HepG2 (cell line): Measurements from ENCODE around the gene EFCAB8. TPM values are rescaled to one million over a fixed set of nuclear protein-coding genes. Genes with fewer than 3 reads are reported as not detected.

Experiments
- BCLAF1 ChIP-seq: fragments of 450-650 bp; IDR thresholded peaks from 2 replicates; pipeline ENCODE4 v1.6.1; 2017; ENCODE audit warnings: mild to moderate bottlenecking
- DNMT3B ChIP-seq: conservative IDR thresholded peaks from 2 replicates; pipeline ENCODE4 v1.6.1; 2016; ENCODE audit warnings: missing biosample characterization, control low read depth
- HOXA5 ChIP-seq: sonication (generic); formaldehyde crosslinking; IDR thresholded peaks from 2 replicates; pipeline ENCODE4 v1.4.0; 2020; ENCODE audit warnings: missing genetic modification reagents
- KLF13 ChIP-seq: sonication (generic); formaldehyde crosslinking; IDR thresholded peaks from 2 replicates; pipeline ENCODE4 v1.4.0; 2020; ENCODE audit warnings: mild to moderate bottlenecking, missing genetic modification reagents
- MAFF ChIP-seq: IDR thresholded peaks from 2 replicates; pipeline ENCODE4 v1.6.1; 2011; ENCODE audit warnings: low read depth, low read length, improper control_type of control experiment
- MAFG ChIP-seq: sonication (generic); formaldehyde crosslinking; IDR thresholded peaks from 2 replicates; pipeline ENCODE4 v1.5.1; 2020; ENCODE audit warnings: mild to moderate bottlenecking, missing genetic modification reagents
- MXI1 ChIP-seq: IDR thresholded peaks from 3 replicates; pipeline ENCODE4 v1.6.1; 2012; ENCODE audit warnings: low read depth, low read length, inconsistent platforms, borderline replicate concordance
- NFIB ChIP-seq: sonication (generic); formaldehyde crosslinking; IDR thresholded peaks from 2 replicates; pipeline ENCODE4 v1.9.0; 2021; ENCODE audit warnings: missing genetic modification reagents, mild to moderate bottlenecking, borderline replicate concordance
- RELA ChIP-seq: sonication (generic); formaldehyde crosslinking; IDR thresholded peaks from 2 replicates; pipeline ENCODE4 v1.4.0; 2020; ENCODE audit warnings: missing genetic modification reagents
- RFXANK ChIP-seq: IDR thresholded peaks from 2 replicates; pipeline ENCODE4 v1.6.1; 2016
- SIN3A ChIP-seq: IDR thresholded peaks from 2 replicates; pipeline ENCODE4 v1.6.1; 2011; ENCODE audit warnings: low read depth, mild to moderate bottlenecking, control low read depth, low read length, borderline replicate concordance
- SP1 ChIP-seq, 2 experiments: fragments of 450-650 bp in 1 of 2; sonication (generic) in 1 of 2; formaldehyde crosslinking in 1 of 2; IDR thresholded peaks; 2 replicates each; pipeline versions ENCODE4 v1.4.0 to v1.6.1; 2016 to 2020; ENCODE audit warnings: missing genetic modification reagents in 1 of 2
- TCF7L2 ChIP-seq: IDR thresholded peaks from 2 replicates; pipeline ENCODE4 v1.6.1; 2011; ENCODE audit warnings: mild to moderate bottlenecking, low read depth, low read length, moderate library complexity
- TOE1 ChIP-seq: sonication (generic); formaldehyde crosslinking; IDR thresholded peaks from 2 replicates; pipeline ENCODE4 v1.4.0; 2020; ENCODE audit warnings: mild to moderate bottlenecking, missing genetic modification reagents
- U2AF1 ChIP-seq: fragments of 200-400 bp; formaldehyde crosslinking; optimal IDR thresholded peaks from 2 replicates; pipeline ENCODE3; 2017; ENCODE audit warnings: mild to moderate bottlenecking, low read depth, low read length
- WIZ ChIP-seq: sonication (generic); formaldehyde crosslinking; IDR thresholded peaks from 2 replicates; pipeline ENCODE4 v1.5.1; 2020; ENCODE audit warnings: mild to moderate bottlenecking, missing genetic modification reagents
- YEATS4 ChIP-seq: sonication (generic); formaldehyde crosslinking; IDR thresholded peaks from 2 replicates; pipeline ENCODE4 v1.4.0; 2020; ENCODE audit warnings: missing genetic modification reagents, borderline replicate concordance
- ZBTB21 ChIP-seq: sonication (generic); formaldehyde crosslinking; IDR thresholded peaks from 2 replicates; pipeline ENCODE4 v1.4.0; 2020; ENCODE audit warnings: missing genetic modification reagents
- ZFP41 ChIP-seq: sonication (generic); formaldehyde crosslinking; IDR thresholded peaks from 2 replicates; pipeline ENCODE4 v1.4.0; 2020; ENCODE audit warnings: mild to moderate bottlenecking, missing genetic modification reagents, borderline replicate concordance
- ZFX ChIP-seq: sonication (generic); formaldehyde crosslinking; IDR thresholded peaks from 2 replicates; pipeline ENCODE4 v1.4.0; 2020; ENCODE audit warnings: mild to moderate bottlenecking, low read depth, missing genetic modification reagents, moderate library complexity
- ZNF101 ChIP-seq: sonication (generic); formaldehyde crosslinking; IDR thresholded peaks from 2 replicates; pipeline ENCODE4 v1.4.0; 2020; ENCODE audit warnings: mild to moderate bottlenecking, low read depth, missing genetic modification reagents, borderline replicate concordance
- ZNF382 ChIP-seq: sonication (generic); formaldehyde crosslinking; IDR thresholded peaks from 2 replicates; pipeline ENCODE4 v1.5.0; 2020; ENCODE audit warnings: missing genetic modification reagents, mild to moderate bottlenecking, borderline replicate concordance
- ZNF572 ChIP-seq: sonication (generic); formaldehyde crosslinking; IDR thresholded peaks from 2 replicates; pipeline ENCODE4 v1.5.1; 2020; ENCODE audit warnings: mild to moderate bottlenecking, missing genetic modification reagents
- ZNF580 ChIP-seq: IDR thresholded peaks from 2 replicates; pipeline ENCODE4 v1.6.1; 2016; ENCODE audit warnings: low read depth, borderline replicate concordance
- ZNF75D ChIP-seq: sonication (generic); formaldehyde crosslinking; IDR thresholded peaks from 2 replicates; pipeline ENCODE4 v1.8.1; 2023; ENCODE audit warnings: missing genetic modification reagents, mild to moderate bottlenecking, borderline replicate concordance
- ZNF777 ChIP-seq: sonication (generic); formaldehyde crosslinking; IDR thresholded peaks from 2 replicates; pipeline ENCODE4 v1.4.0; 2020; ENCODE audit warnings: missing genetic modification reagents
- ZNF784 ChIP-seq: sonication (generic); formaldehyde crosslinking; IDR thresholded peaks from 2 replicates; pipeline ENCODE4 v1.5.1; 2020; ENCODE audit warnings: missing genetic modification reagents, mild to moderate bottlenecking, borderline replicate concordance
- ZNF879 ChIP-seq: sonication (generic); formaldehyde crosslinking; IDR thresholded peaks from 2 replicates; pipeline ENCODE4 v1.8.1; 2023; ENCODE audit warnings: missing genetic modification reagents
- polyA plus RNA-seq, 8 experiments: library from polyadenylated mRNA; depleted of rRNA in 3 of 8; stranded (reverse) in 7 of 8; unstranded in 1 of 8; fragments of >200 nt; fragmentation: Illumina TruSeq in 4 of 8; extraction: Trizol in 4 of 8; gene quantifications; 2 replicates each; pipeline versions ENCODE4 v1.2.1 to v1.2.3, GENCODE V29; 2011 to 2016; ENCODE audit warnings: low read depth in 4 of 8, missing spikeins in 1 of 8, mixed read lengths in 1 of 8; ENCODE audit not compliant: insufficient read depth in 1 of 8
- total RNA-seq, 5 experiments: library from RNA; depleted of rRNA; stranded (reverse); fragments of >200 nt; fragmentation: Illumina TruSeq; extraction: Trizol; gene quantifications; 2 replicates each; pipeline ENCODE4 v1.2.3, GENCODE V29; 2016; ENCODE audit warnings: low read depth in 1 of 5

The EFCAB8 gene
- total and polyA plus RNA-seq, 2 of the 13 experiments (the other 11 are each of a cell fraction or from before 2014, with no cell fraction given), result 0.15 to 0.22 TPM

GRCh38 chr20:33008336-33009213 is 149.9 kb downstream of the EFCAB8 start (continued):
- TF ChIP-seq ZNF101 (CRISPR knock-in tag) (no peak), NFIB (CRISPR knock-in tag) (no peak), MXI1 (no peak), RELA (no peak), SP1 (IDR thresholded peaks at IDR 0.05) (no peak), SP1 (CRISPR knock-in tag; IDR thresholded peaks at IDR 0.05) (no peak), ZNF572 (CRISPR knock-in tag) (no peak; the same call in none of the 2 replicates), WIZ (CRISPR knock-in tag) (no peak), ZNF580 (CRISPR knock-in tag) (no peak), MAFF (no peak), DNMT3B (no peak), HOXA5 (CRISPR knock-in tag) (peak; percentile 55), YEATS4 (peak; percentile 19; the same call in 1 of the 2 replicates), SIN3A (0 out of 2 replicates have a peak, but pooled peaks have one; percentile 0), ZFX (CRISPR knock-in tag) (peak; percentile 40), ZNF75D (no peak), ZBTB21 (CRISPR knock-in tag) (peak; percentile 16; the same call in 1 of the 2 replicates), ZFP41 (CRISPR knock-in tag) (peak; percentile 68; the same call in 1 of the 2 replicates), BCLAF1 (no peak), ZNF784 (no peak), ZNF879 (CRISPR knock-in tag) (peak; percentile 81; the same call in 1 of the 2 replicates), TCF7L2 (no peak), U2AF1 (no peak), ZNF382 (CRISPR knock-in tag) (no peak), MAFG (CRISPR knock-in tag) (no peak), KLF13 (CRISPR knock-in tag) (no peak; the same call in 1 of the 2 replicates), TOE1 (CRISPR knock-in tag) (no peak), RFXANK (CRISPR knock-in tag) (no peak), ZNF777 (CRISPR knock-in tag) (no peak)
